HG03469 (cell line): Measurements from ENCODE around the gene SERINC1.

ENCODE experiments used
- ATAC-seq: cut with Tn5 transposase; IDR thresholded peaks from one replicate; pipeline ENCODE4 v1.9.1; 2021; ENCODE audit warnings: mild to moderate bottlenecking, moderate library complexity, moderate number of reproducible peaks; ENCODE audit not compliant: unreplicated experiment

Gene SERINC1

GRCh38 chr6:122438975-122439374 lies 32.6 kb downstream of the SERINC1 start:
- no peak for ATAC-seq

- peak; percentile 61 for ATAC-seq
These were observed 38.8 kb downstream of the SERINC1 start for GRCh38 chr6:122432816-122433215.

- ATAC-seq: no peak
These were observed 39.8 kb downstream of the SERINC1 start for GRCh38 chr6:122431780-122432179.

- ATAC-seq: no peak
These were observed 42.3 kb downstream of the SERINC1 start for GRCh38 chr6:122429323-122429722.

- no peak for ATAC-seq
These were observed 42.8 kb downstream of the SERINC1 start for GRCh38 chr6:122428781-122429180.

GRCh38 chr6:122426597-122426996 lies 45.0 kb downstream of the SERINC1 start:
- ATAC-seq: no peak

- ATAC-seq: no peak
These were observed 47.9 kb downstream of the SERINC1 start for GRCh38 chr6:122423734-122424133.

- ATAC-seq: peak; percentile 93
These were observed 48.9 kb downstream of the SERINC1 start for GRCh38 chr6:122422614-122423267.

- ATAC-seq: no peak
These were observed 49.6 kb downstream of the SERINC1 start for GRCh38 chr6:122422003-122422402.

- ATAC-seq: no peak
These were observed 54.8 kb downstream of the SERINC1 start for GRCh38 chr6:122416825-122417224.

GRCh38 chr6:122412001-122412400 lies 59.6 kb downstream of the SERINC1 start:
- no peak for ATAC-seq

GRCh38 chr6:122408702-122409458 lies 62.7 kb downstream of the SERINC1 start:
- ATAC-seq: no peak

GRCh38 chr6:122408240-122408639 lies 63.4 kb downstream of the SERINC1 start:
- no peak for ATAC-seq

- ATAC-seq: no peak
These were observed 63.9 kb downstream of the SERINC1 start for GRCh38 chr6:122407712-122408111.

- no peak for ATAC-seq
These were observed 65.4 kb downstream of the SERINC1 start for GRCh38 chr6:122406187-122406586.

- no peak for ATAC-seq
These were observed 66.2 kb downstream of the SERINC1 start for GRCh38 chr6:122405417-122405816.

- ATAC-seq: no peak
These were observed 67.2 kb downstream of the SERINC1 start for GRCh38 chr6:122404444-122404843.

GRCh38 chr6:122401104-122401503 lies 70.5 kb downstream of the SERINC1 start:
- no peak for ATAC-seq

GRCh38 chr6:122400462-122401089 lies 71.0 kb downstream of the SERINC1 start:
- no peak for ATAC-seq

GRCh38 chr6:122400121-122400450 lies 71.5 kb downstream of the SERINC1 start:
- peak; percentile 6 for ATAC-seq

GRCh38 chr6:122399348-122400120 lies 72.1 kb downstream of the SERINC1 start, which contains the start of gene HSF2:
Gene HSF2 (plus strand): TSS chr6:122399652. CDS start chr6:122399738, 86 bp downstream.
- ATAC-seq: peak; percentile 97
